D721Med (cell line): ENCODE results near the gene PLA2G2D.

Source experiments
- DNase-seq: peaks from one replicate; pipeline ENCODE4 v3.0.0; 2011; ENCODE audit warnings: low spot score; ENCODE audit not compliant: insufficient read length
- FAIRE-seq: peaks from 2 replicates; lab custom pipeline; 2011; peaks lifted over from hg19 to GRCh38; lab: Jason Lieb, UNC
- CTCF ChIP-seq: IDR thresholded peaks from 2 replicates; pipeline ENCODE4 v1.5.1; 2012; ENCODE audit warnings: mild to moderate bottlenecking, control low read depth; ENCODE audit not compliant: insufficient read depth; ENCODE audit errors: missing control alignments

The PLA2G2D gene

GRCh38 chr1:20072771-20073170 lies 46.6 kb downstream of the PLA2G2D start:
- FAIRE-seq (no peak), DNase-seq (no peak)
- no peak for TF ChIP-seq CTCF

DNA sequence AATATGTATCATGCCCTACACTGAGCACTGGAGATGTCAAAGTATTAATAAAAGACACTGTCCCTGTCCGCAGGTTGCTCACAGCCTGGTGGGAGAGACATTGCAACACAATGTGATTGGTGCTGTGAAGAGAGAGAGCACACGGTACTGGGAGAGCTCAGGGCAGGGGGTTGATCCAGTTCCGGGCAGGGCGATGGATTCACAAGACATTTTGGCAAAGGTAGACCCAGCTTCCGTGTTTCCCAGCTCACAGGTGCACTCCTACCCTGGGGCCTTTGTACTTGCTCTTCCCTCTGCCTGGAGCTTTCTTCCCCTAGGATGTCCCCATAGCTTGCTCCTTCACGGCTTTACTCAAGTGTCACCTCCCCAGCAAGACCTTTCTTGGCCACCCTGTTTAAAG lies 47.9 kb downstream of the PLA2G2D start:
- no peak for FAIRE-seq
- TF ChIP-seq CTCF, result no peak
- DNase-seq, result no peak

DNA sequence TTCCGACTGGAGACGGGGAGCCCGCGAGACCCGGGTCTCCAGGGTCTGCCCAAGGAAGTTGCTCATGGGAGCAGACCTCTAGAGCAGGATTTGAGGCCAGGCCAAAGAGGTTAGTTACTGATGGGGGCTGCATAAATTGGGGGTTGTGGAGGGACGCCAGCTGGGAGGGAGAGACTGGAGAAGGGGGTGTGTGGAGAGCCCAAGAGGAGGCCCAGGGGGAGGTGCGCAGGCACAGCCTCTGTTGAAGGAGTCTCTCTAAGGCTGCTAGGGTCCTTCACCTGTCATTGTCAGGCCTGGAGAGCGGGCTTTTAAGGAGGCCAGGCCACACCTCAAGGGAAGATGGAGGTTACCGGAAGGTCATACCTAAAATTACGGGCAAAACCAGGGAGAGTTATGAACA lies 49.0 kb downstream of the PLA2G2D start:
- DNase-seq, result no peak
- no peak for TF ChIP-seq CTCF
- FAIRE-seq, result no peak

DNA sequence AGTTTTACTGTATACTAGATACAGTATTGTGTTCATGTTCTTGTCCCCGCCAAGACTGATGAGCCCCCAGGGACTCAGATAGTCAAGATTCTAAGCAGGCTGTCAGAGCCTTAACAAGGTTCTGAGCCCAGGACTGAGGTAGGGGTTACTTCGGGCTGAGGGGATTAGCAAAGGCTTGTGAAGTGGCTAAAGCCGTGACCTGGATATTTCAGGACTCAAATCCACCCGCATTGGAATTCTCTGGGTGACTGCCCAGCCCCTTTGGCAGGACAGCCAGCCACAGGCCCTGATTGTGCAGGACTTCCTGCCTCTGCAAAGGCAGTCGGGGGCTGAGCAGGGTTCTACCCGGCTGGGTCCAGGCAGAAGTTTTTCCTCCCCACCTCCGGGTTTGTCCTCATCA lies 49.5 kb downstream of the PLA2G2D start, which contains the start of gene PLA2G5:
TSS of gene PLA2G5 (plus strand) at position 321 of the 400 bp plus-strand sequence. CDS start 14,637 bp downstream, outside the sequence.
- no peak for TF ChIP-seq CTCF
- DNase-seq (no peak), FAIRE-seq (no peak)

DNA sequence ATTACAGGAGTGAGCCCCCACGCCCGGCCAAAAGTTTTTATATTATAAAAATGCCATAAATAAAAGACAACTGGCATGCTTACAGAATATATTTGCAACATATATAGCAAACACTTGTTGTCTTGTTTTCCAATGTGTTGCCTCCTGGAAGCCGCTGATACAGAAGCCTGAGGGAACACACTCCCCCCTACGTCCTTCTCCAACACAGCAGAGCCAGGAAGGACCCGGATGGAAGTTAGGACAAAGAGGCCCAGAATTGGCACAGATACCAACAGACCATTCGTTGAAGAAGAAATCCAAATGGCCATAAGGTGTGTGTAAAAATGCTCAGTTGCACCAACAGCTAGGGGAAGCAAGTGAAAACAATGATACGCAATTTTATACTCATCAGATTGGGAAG lies 50.6 kb downstream of the PLA2G2D start:
- DNase-seq, result no peak
- no peak for TF ChIP-seq CTCF
- no peak for FAIRE-seq

DNA sequence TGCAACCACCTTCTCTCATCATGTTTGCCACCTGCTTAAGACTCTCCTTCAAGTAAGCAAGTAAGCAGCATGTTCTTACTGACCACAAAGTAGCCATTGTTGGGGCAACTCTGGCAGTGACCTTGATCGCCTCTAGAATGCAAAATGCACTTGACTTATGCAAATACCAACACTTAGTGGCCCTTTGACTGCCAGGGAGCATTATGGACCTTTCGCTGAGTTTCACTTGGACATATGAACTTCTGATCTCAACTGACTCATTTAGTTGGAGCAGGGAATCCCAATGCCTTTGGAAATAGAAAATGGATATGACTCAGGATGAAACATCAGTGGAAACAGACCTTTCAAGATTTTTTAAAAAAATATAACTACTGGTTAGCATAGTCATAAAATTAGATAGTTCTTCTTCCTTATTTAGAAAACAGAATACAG lies 55.5 kb downstream of the PLA2G2D start:
- TF ChIP-seq CTCF, result no peak
- DNase-seq, result no peak
- no peak for FAIRE-seq
